ENCODE results near the gene DBT.
"Not testable (repeated sequence)": the region's sequence is repeated elsewhere in the genome, so short reads cannot be mapped to it uniquely, and the experiment has no call there.

DNA sequence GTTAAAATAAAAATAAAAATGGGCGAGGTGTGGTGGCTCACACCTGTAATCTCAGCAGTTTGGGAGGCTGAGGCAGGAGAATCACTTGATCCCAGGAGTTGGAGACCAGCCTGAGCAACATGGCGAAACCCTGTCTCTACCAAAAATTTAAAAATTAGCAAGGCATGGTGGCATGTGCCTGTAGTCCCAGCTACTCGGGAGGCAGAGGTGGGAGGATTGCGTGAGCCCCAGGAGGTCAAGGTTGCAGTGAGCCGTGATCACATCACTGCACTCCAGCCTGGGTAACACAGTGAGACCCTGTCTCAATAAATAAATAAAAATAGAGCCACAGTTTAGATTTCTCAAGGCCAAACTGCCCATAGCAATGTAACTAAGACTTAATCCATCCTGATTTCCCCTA is 6.6 kb upstream of the DBT start:
- TF ChIP-seq CTCF, POLR2AphosphoS5 (IDR thresholded peaks at IDR 0.05): not testable (repeated sequence)
